Transverse colon (tissue), 4 donors: ENCODE results near the gene CYP2A6. TPM values are rescaled to one million over a fixed set of nuclear protein-coding genes. Genes with fewer than 3 reads are reported as not detected.
"Not testable (repeated sequence)": the region's sequence is repeated elsewhere in the genome, so short reads cannot be mapped to it uniquely, and the experiment has no call there.

Source experiments
- DNase-seq: peaks from one replicate; pipeline ENCODE4 v3.0.0-alpha.2; 2019
- H3K27ac ChIP-seq, 4 donors: fragments of 200-600 bp; sonication (generic); 2 replicates each; pipeline ENCODE4 v1.5.1; 2016 to 2018; ENCODE audit warnings: inconsistent platforms in 4 of 4
- H3K27me3 ChIP-seq: fragments of 200-600 bp; sonication (generic); 2 replicates; pipeline ENCODE4 v1.5.1; 2017; ENCODE audit warnings: inconsistent platforms
- H3K36me3 ChIP-seq, 4 donors: fragments of 200-600 bp; sonication (generic); 2 replicates each; pipeline ENCODE4 v1.5.1; 2017 to 2019; ENCODE audit warnings: inconsistent platforms in 4 of 4
- H3K4me1 ChIP-seq, 4 donors: fragments of 200-600 bp; sonication (generic); 2 replicates each; pipeline ENCODE4 v1.5.1; 2017 to 2020; ENCODE audit warnings: inconsistent platforms in 4 of 4
- H3K4me3 ChIP-seq, 4 donors: fragments of 200-600 bp; sonication (generic); 1 replicate in 1 of 4; 2 replicates in 3 of 4; pipeline versions ENCODE4 v1.5.1 to v1.6.1; 2017 to 2019; ENCODE audit warnings: inconsistent platforms in 4 of 4
- H3K9me3 ChIP-seq, 2 donors: fragments of 200-600 bp; sonication (generic); 2 replicates each; pipeline ENCODE4 v1.5.1; 2017 to 2019; ENCODE audit warnings: inconsistent platforms in 2 of 2
- EP300 ChIP-seq: sonication (generic); formaldehyde crosslinking; IDR thresholded peaks from one replicate; pipeline ENCODE4 v1.6.1; 2017; ENCODE audit warnings: antibody characterized with exemption, low read depth
- POLR2A ChIP-seq: fragments of 450-650 bp; IDR thresholded peaks from one replicate; pipeline ENCODE4 v1.6.1; 2016; ENCODE audit warnings: antibody characterized with exemption, mild to moderate bottlenecking, moderate library complexity
- POLR2AphosphoS5 ChIP-seq, 3 donors: sonication (generic); formaldehyde crosslinking; IDR thresholded peaks; one replicate each; pipeline ENCODE4 v1.6.1; 2016; ENCODE audit warnings: antibody characterized with exemption in 3 of 3
- WGBS, 2 donors: methylation state at CpG; one replicate each; pipeline ENCODE4 v1.1.5; 2018; ENCODE audit warnings: low coverage in 1 of 2; 5-methylcytosine and 5-hydroxymethylcytosine counted together
- in situ Hi-C, 4 donors: fragments of 200-750 bp; cut with MboI; loops; one replicate each; pipeline versions ENCODE4 v1.15.0 to v1.15.1; 2017; ENCODE audit warnings: low sequenced_read_pairs in 3 of 4, low pct_ligation_motif_present in 1 of 4, low pct_unique_long_range_greater_than_20kb in 1 of 4
- intact Hi-C: fragments of 100-400 bp; cut with DNase I; formaldehyde crosslinking; loops from one replicate; pipeline ENCODE4 v1.15.1; 2023; ENCODE audit warnings: low total_unique reads
- total RNA-seq, 4 donors: library from RNA; depleted of rRNA; stranded (reverse); fragments of >200 nt; gene quantifications; one replicate each; pipeline ENCODE4 v1.1.0, GENCODE V29; 2016
- TF ChIP-seq, protein P1 (sequence below), 5 experiments: fragments of 200-600 bp in 3 of 5; fragments of 450-650 bp in 2 of 5; sonication (generic) in 3 of 5; IDR thresholded peaks; 1 replicate in 2 of 5; 2 replicates in 3 of 5; pipeline ENCODE4 v1.5.1; 2016 to 2017; ENCODE audit warnings: antibody characterized with exemption in 5 of 5, inconsistent platforms in 3 of 5, mild to moderate bottlenecking in 2 of 5, moderate library complexity in 1 of 5

Gene CYP2A6
- total RNA-seq, result not detected

DNA sequence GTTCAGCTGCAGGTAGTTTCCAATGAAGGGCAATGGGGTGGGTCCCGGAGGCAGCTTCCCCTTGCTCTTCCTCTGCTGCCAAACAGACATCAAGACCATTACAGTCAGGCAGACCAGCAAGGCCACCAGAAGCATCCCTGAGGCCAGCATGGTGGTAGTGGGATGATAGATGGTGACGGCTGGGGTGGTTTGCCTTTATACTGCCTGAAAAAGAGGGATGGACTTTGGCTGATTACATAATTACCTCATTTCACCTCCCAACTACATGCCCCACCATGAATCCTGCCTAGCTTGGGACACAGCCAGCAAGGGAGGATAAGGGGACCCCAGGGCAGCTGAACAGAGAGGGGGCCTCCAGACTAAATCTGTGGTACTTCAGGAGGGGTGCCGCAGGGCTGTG, at the start of gene CYP2A6:
Gene CYP2A6 (minus strand): TSS at position 171 of the 400 bp plus-strand sequence. CDS start 21 bp downstream, at position 150.
- H3K4me1 ChIP-seq, DNase-seq, H3K36me3 ChIP-seq, intact Hi-C loops, in situ Hi-C loops, H3K9me3 ChIP-seq, H3K4me3 ChIP-seq, H3K27ac ChIP-seq: not testable (repeated sequence)
- H3K27me3 ChIP-seq, result peaks cover 13% of the 10 kb centered on the region
- WGBS, 2 donors, result 65% methylated on average over 3 of the region's 3 CpGs; no CpG with 5 or more reads in 1 of the 2 donors

GRCh38 chr19:40899964-40900363, 49.7 kb upstream of the CYP2A6 start:
- intact Hi-C loops, H3K4me3 ChIP-seq, in situ Hi-C loops, H3K27ac ChIP-seq, H3K4me1 ChIP-seq, H3K27me3 ChIP-seq, H3K9me3 ChIP-seq, H3K36me3 ChIP-seq, DNase-seq: not testable (repeated sequence)
- 80% methylated on average over 12 of the region's 12 CpGs; no CpG with 5 or more reads in 1 of the 2 donors for WGBS, 2 donors

- WGBS, 2 donors, result 76% methylated on average over 12 to 13 of the region's 13 CpGs
- H3K27me3 ChIP-seq, in situ Hi-C loops, H3K9me3 ChIP-seq, DNase-seq, H3K4me1 ChIP-seq, intact Hi-C loops, H3K4me3 ChIP-seq, H3K27ac ChIP-seq, H3K36me3 ChIP-seq: not testable (repeated sequence)
Observed at GRCh38 chr19:40896843-40897789, 46.9 kb upstream of the CYP2A6 start.

DNA sequence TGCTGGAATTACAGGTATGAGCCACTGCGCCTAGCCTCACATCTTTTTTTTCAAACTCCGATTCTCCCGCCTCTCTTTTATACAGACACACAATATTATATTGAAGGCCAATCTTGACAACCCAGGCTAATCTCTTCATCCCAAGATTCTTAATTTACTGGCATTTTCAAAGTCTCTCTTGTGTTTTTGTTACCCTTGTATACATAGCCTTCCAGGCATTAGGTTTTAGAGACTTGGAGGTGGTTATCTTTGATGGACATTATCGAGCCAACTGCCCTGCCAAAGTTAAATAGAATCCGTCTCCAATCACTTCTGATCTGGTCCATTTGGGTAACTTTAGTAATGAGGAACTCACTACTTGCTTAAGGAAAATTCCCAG, 46.2 kb upstream of the CYP2A6 start:
- DNase-seq, result no peak
- H3K27me3 ChIP-seq, result no peaks in the 10 kb centered on the region
- no peaks in the 10 kb centered on the region for H3K9me3 ChIP-seq
- H3K36me3 ChIP-seq, result no peaks in the 10 kb centered on the region
- no peak for TF ChIP-seq POLR2A
- no peak for TF ChIP-seq EP300
- TF ChIP-seq POLR2AphosphoS5 (IDR thresholded peaks at IDR 0.05), result no peak
- TF ChIP-seq, protein P1, sequence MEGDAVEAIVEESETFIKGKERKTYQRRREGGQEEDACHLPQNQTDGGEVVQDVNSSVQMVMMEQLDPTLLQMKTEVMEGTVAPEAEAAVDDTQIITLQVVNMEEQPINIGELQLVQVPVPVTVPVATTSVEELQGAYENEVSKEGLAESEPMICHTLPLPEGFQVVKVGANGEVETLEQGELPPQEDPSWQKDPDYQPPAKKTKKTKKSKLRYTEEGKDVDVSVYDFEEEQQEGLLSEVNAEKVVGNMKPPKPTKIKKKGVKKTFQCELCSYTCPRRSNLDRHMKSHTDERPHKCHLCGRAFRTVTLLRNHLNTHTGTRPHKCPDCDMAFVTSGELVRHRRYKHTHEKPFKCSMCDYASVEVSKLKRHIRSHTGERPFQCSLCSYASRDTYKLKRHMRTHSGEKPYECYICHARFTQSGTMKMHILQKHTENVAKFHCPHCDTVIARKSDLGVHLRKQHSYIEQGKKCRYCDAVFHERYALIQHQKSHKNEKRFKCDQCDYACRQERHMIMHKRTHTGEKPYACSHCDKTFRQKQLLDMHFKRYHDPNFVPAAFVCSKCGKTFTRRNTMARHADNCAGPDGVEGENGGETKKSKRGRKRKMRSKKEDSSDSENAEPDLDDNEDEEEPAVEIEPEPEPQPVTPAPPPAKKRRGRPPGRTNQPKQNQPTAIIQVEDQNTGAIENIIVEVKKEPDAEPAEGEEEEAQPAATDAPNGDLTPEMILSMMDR (IDR thresholded peaks at IDR 0.05), result no peak
- in situ Hi-C loops, result no loop called here
- no peaks in the 10 kb centered on the region for H3K4me1 ChIP-seq
- WGBS, 2 donors, result 92 to 100% methylated on average over 5 of the region's 5 CpGs
- intact Hi-C loops, result no loop called here
- H3K4me3 ChIP-seq, result no peak overlapping the region
- H3K27ac ChIP-seq, result no peak overlapping the region

GRCh38 chr19:40893112-40893511, 42.9 kb upstream of the CYP2A6 start:
- H3K9me3 ChIP-seq, result no peaks in the 10 kb centered on the region
- no peaks in the 10 kb centered on the region for H3K27me3 ChIP-seq
- in situ Hi-C loops, result no loop called here
- H3K4me1 ChIP-seq, result no peaks in the 10 kb centered on the region
- no peak for DNase-seq
- H3K27ac ChIP-seq, result no peak overlapping the region
- no peak overlapping the region for H3K4me3 ChIP-seq
- intact Hi-C loops, result no loop called here
- no peaks in the 10 kb centered on the region for H3K36me3 ChIP-seq
- TF ChIP-seq EP300, result no peak
- TF ChIP-seq POLR2A, result no peak
- TF ChIP-seq, protein P1 (IDR thresholded peaks at IDR 0.05), result no peak
- TF ChIP-seq POLR2AphosphoS5 (IDR thresholded peaks at IDR 0.05), result no peak
